ENCODE data around the gene VN1R2. TPM values are rescaled to one million over a fixed set of nuclear protein-coding genes. Genes with fewer than 3 reads are reported as not detected.

The VN1R2 gene, protein sequence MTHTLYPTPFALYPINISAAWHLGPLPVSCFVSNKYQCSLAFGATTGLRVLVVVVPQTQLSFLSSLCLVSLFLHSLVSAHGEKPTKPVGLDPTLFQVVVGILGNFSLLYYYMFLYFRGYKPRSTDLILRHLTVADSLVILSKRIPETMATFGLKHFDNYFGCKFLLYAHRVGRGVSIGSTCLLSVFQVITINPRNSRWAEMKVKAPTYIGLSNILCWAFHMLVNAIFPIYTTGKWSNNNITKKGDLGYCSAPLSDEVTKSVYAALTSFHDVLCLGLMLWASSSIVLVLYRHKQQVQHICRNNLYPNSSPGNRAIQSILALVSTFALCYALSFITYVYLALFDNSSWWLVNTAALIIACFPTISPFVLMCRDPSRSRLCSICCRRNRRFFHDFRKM
- not detected in 2 replicates for total RNA-seq

DNA sequence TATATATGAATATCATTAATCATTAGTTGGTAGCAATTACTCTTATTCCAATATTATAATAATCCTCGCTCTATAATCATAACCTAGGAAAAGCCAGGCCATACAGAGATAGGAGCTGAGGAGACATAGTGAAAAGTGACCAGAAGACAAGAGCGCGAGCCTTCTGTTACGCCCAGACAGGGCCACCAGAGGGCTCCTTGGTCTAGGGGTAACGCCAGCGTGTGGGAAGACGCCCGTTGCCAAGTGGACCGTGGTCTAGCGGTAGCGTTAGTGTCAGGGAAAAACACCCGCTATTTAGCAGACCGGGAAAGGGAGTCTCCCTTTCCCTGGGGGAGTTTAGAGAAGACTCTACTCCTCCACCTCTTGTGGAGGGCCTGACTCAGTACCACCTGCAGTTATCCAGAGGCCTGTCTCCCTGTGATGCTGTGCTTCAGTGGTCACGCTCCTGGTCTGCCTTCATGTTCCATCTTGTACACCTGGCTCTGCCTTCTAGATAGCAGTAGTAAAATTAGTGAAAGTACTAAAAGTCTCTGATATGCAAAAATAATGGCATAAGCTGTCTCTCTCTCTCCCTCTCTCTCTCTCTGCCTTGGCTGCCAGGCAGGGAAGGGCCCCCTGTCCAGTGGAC, at the start of gene VN1R2:
TSS of gene VN1R2 (plus strand) at position 578 of the 628 bp plus-strand sequence. CDS start 84 bp downstream, outside the sequence.

DNA sequence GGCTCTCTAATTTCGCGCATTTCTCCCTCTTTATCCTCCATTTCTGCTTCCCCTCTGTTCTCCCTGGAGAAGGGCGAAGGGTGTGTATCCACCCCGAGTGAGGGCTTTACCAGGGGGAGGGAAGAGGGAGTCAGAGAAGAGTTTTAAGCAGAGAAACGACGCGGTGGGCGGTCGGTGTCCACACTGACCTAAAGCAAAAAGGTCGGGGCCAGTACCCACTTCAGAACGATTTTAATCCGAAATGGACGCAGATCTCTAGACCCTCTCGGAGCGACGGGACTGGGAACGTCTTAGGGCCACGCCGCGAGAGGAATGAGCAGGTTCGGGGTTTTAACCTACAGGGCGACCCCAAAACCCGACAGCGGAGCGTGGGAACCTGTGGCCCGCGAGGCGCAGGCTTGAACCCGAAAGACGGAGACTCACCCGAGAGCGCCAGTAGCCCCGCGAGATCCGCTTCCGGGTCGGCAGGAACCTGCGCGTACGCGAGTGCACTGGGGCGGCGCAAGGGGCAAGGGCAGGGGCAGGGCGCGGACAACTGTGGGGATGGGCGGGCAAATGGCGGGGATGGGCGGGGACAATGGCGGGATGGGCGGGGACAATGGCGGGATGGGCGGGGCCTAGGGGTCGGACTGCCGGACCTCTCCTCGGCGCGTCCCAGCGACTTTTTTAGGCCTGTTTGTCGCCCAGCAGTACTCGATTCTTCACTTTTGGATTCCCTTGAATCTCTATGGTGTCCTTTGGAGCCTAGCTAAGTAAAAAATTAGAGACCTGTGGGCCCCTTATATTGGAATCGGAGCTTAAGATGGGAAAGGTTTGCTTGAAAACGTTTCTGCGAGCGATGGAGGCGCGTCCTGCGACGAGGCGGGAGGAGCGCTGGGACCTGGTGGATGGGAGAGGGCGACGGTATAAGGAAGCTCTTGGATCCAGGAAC, 3.4 kb upstream of the VN1R2 start, which contains the start of gene ZNF677:
TSS of gene ZNF677 (minus strand) at position 463 of the 931 bp plus-strand sequence. CDS start 3,323 bp downstream, outside the sequence.

DNA sequence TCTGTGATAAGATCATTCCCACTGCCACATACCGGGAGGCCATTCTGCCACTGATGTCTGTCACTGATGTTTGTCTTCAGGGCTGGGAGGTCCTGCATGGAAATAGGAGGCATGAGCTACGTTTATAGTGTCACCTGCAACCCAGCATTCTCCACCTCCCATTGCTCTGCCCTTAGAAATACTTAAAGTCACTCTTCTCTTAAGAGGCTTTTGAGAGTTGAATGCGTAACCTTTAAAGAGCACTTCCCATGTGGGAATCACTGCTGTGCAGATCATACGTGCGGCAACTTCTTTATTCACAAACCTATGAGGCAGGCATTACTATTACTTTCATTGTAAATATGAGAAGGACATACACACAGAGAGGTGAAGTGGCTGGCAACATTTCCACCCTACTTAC, 9.5 kb downstream of the VN1R2 start, which contains the start of gene VN1R4:
TSS of gene VN1R4 (minus strand) at position 101 of the 400 bp plus-strand sequence. CDS start at position 43, 58 bp downstream.

Other genes with a start within 250 kb of the VN1R2 start
- gene ERVV-1, start 244.4 kb upstream of the VN1R2 start, total RNA-seq: not detected in 2 replicates
- gene ERVV-2, start 213.6 kb upstream of the VN1R2 start, total RNA-seq: not detected in 2 replicates
- gene ZNF160, start 154.9 kb upstream of the VN1R2 start, total RNA-seq: 12.8 and 18.2 TPM in 2 replicates
- gene ZNF415, start 125.4 kb upstream of the VN1R2 start, total RNA-seq: 2.7 and 3.7 TPM in 2 replicates
- 2.1 and 2.3 TPM in 2 replicates for gene ZNF347, start 99.2 kb upstream of the VN1R2 start, total RNA-seq
- 1.7 and 8.2 TPM in 2 replicates for gene ZNF665, start 64.9 kb upstream of the VN1R2 start, total RNA-seq
- gene ZNF677, start 3.4 kb upstream of the VN1R2 start, total RNA-seq: 6.9 and 13.1 TPM in 2 replicates
- not detected in 2 replicates for gene VN1R4, start 9.4 kb downstream of the VN1R2 start, total RNA-seq
- 3.7 and 3.9 TPM in 2 replicates for gene ZNF845, start 75.5 kb downstream of the VN1R2 start, total RNA-seq
- 0.86 and 0.89 TPM in 2 replicates for gene ZNF525, start 107.4 kb downstream of the VN1R2 start, total RNA-seq
- 2.6 and 3.9 TPM in 2 replicates for gene ZNF765, start 136.9 kb downstream of the VN1R2 start, total RNA-seq
- gene ZNF761, start 173.7 kb downstream of the VN1R2 start, total RNA-seq: 9.2 and 14.2 TPM in 2 replicates
- 0.58 and 2.1 TPM in 2 replicates for gene ZNF813, start 209.4 kb downstream of the VN1R2 start, total RNA-seq